ENCODE results near the gene MYMK. TPM values are rescaled to one million over a fixed set of nuclear protein-coding genes. Genes with fewer than 3 reads are reported as not detected.

MYMK gene
- total and polyA plus RNA-seq, 7 donors, result not detected

DNA sequence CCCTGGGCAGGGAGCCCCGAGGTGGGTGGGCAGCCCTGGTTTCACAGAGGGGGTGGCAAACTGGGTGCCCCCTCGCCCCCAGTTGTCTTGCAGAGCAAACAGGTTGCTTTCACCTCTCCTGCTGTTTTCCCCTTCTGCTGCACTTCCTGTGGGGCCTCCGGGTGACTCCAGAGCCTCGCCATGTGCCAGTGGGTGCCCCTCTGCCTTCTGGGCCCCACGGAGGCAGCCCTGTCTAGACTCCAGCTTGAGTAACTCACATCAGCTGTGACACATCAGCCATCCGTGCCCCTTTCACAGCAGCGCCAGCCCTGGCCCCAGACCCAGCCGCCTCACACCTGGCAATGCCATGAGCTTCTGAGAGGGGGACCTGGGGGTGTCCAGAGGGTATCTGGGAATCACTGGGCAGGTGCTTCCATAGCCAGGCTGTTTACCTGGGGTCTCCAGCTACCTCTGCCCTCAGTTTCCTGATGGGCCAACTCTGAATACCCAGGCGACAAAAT lies 46.7 kb upstream of the MYMK start:
- WGBS, 2 donors, result 70 to 82% methylated on average over 9 of the region's 9 CpGs
- no peak for DNase-seq
- no peaks in the 10 kb centered on the region for H3K9me3 ChIP-seq
- no peak overlapping the region for H3K4me3 ChIP-seq
- peaks cover 0 to 6% (median 0%) of the 10 kb centered on the region in 3 donors for H3K27me3 ChIP-seq
- no peak overlapping the region for H3K27ac ChIP-seq
- no peaks in the 10 kb centered on the region for H3K36me3 ChIP-seq
- peaks cover 0 to 35% (median 27%) of the 10 kb centered on the region in 4 donors for H3K4me1 ChIP-seq
- intact Hi-C loops (cut with DNase I), result no loop called here
- TF ChIP-seq POLR2A (IDR thresholded peaks at IDR 0.05) (no peak), CTCF (IDR thresholded peaks at IDR 0.05) (no peak), EP300 (IDR thresholded peaks at IDR 0.05) (no peak), POLR2AphosphoS5 (IDR thresholded peaks at IDR 0.05) (no peak)

DNA sequence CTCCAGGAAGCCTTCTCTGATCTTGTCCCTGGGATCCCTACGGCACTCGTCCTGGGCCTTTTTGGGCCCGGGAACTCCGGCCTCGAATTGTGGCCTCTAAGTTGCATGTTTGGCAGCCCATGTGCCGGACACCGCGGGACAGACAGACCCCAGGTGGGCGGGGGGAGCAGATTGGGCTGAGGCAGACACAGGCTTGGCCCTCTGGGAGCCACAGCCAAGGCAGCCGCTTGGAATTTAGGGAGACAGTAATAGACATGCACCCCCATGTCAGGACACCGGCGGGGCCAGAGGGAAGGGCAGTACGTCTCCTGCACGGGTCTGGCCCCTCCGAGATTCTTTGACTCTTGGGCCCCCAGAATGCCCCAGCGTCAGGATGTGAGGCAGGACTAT lies 45.9 kb upstream of the MYMK start:
- Histone ChIP-seq H3K9me3 (no peaks in the 10 kb centered on the region), H3K4me1 (peaks cover 0 to 36% (median 30%) of the 10 kb centered on the region in 4 donors), H3K4me3 (no peak overlapping the region), H3K27ac (no peak overlapping the region), H3K27me3 (no peaks in the 10 kb centered on the region), H3K36me3 (no peaks in the 10 kb centered on the region)
- intact Hi-C loops (cut with DNase I), result no loop called here
- 81 to 82% methylated on average over 16 of the region's 16 CpGs for WGBS, 2 donors
- TF ChIP-seq POLR2A (IDR thresholded peaks at IDR 0.05), result no peak
- TF ChIP-seq CTCF (IDR thresholded peaks at IDR 0.05), result no peak
- TF ChIP-seq POLR2AphosphoS5 (IDR thresholded peaks at IDR 0.05), result no peak
- TF ChIP-seq EP300 (IDR thresholded peaks at IDR 0.05), result no peak
- no peak for DNase-seq

DNA sequence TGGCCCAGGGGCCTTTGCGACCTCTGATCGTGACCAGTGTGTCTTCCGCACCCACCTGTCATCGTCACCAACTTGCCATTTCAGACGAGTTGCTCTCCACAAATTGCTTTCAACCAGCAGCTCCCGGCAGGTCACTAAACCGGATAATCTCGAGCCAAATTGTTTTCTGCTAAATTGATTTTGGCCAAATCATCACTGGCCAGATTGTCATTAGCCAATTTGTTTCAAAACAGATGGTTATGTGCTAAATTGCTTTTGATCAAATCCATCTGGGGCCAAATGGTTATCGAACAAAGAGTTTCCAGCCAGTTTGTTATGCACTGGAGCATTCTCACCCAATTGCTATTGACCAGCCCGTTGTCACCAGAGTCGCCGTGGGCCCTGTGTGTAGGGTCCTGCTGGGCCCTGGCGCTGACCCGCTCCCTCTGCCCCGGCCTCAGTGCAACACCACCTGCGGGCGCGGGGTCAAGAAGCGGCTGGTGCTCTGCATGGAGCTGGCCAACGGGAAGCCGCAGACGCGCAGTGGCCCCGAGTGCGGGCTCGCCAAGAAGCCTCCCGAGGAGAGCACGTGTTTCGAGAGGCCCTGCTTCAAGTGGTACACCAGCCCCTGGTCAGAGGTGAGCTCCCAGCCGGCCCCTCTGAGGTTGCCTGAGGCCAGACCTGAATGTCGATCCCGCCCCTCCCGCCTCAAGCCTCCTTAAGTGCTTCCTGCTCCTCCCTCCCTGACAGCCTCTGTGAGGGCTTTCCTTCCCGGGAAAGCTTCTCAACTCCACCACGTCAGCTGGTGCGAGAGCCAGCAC lies 45.3 kb upstream of the MYMK start:
- DNase-seq, result no peak
- H3K4me1 ChIP-seq, result peaks cover 0 to 40% (median 36%) of the 10 kb centered on the region in 4 donors
- no peak overlapping the region for H3K4me3 ChIP-seq
- no peak overlapping the region for H3K27ac ChIP-seq
- WGBS, 2 donors, result 75 to 82% methylated on average over 36 of the region's 36 CpGs
- H3K9me3 ChIP-seq, result no peaks in the 10 kb centered on the region
- no peaks in the 10 kb centered on the region for H3K27me3 ChIP-seq
- TF ChIP-seq POLR2AphosphoS5 (IDR thresholded peaks at IDR 0.05), result no peak
- no peak for TF ChIP-seq POLR2A (IDR thresholded peaks at IDR 0.05)
- TF ChIP-seq CTCF (IDR thresholded peaks at IDR 0.05), result no peak
- TF ChIP-seq EP300 (IDR thresholded peaks at IDR 0.05), result no peak
- intact Hi-C loops (cut with DNase I), result no loop called here
- no peaks in the 10 kb centered on the region for H3K36me3 ChIP-seq

GRCh38 chr9:133569121-133569785 lies 44.5 kb upstream of the MYMK start:
- WGBS, 2 donors, result 88% methylated on average over 14 of the region's 14 CpGs
- no peak for TF ChIP-seq CTCF (IDR thresholded peaks at IDR 0.05)
- TF ChIP-seq POLR2A (IDR thresholded peaks at IDR 0.05), result no peak
- no peak for TF ChIP-seq EP300 (IDR thresholded peaks at IDR 0.05)
- no peak for TF ChIP-seq POLR2AphosphoS5 (IDR thresholded peaks at IDR 0.05)
- H3K4me1 ChIP-seq, result peaks cover 0 to 46% (median 41%) of the 10 kb centered on the region in 4 donors
- no peak overlapping the region for H3K4me3 ChIP-seq
- intact Hi-C loops (cut with DNase I), result no loop called here
- H3K36me3 ChIP-seq, result no peaks in the 10 kb centered on the region
- H3K9me3 ChIP-seq, result no peaks in the 10 kb centered on the region
- no peaks in the 10 kb centered on the region for H3K27me3 ChIP-seq
- H3K27ac ChIP-seq, result no peak overlapping the region
- DNase-seq, result no peak

Measured in sigmoid colon (tissue), 7 donors.